ENCODE data around the gene CTNNA2.

The CTNNA2 gene

GRCh38 chr2:79892123-79892522 lies 379.3 kb downstream of the CTNNA2 start:
- TF ChIP-seq ZFP3 (CRISPR knock-in tag; IDR thresholded peaks at IDR 0.05) (no peak), ZC3H10 (CRISPR knock-in tag; IDR thresholded peaks at IDR 0.05) (no peak), PATZ1 (CRISPR knock-in tag; IDR thresholded peaks at IDR 0.05; ENCODE audit: borderline replicate concordance) (no peak), GLIS3 (CRISPR knock-in tag; IDR thresholded peaks at IDR 0.05) (no peak), CREB5 (CRISPR knock-in tag; IDR thresholded peaks at IDR 0.05; ENCODE audit: low read depth) (no peak), CSRNP3 (CRISPR knock-in tag; IDR thresholded peaks at IDR 0.05) (no peak), TCF4 (CRISPR knock-in tag; IDR thresholded peaks at IDR 0.05; ENCODE audit: borderline replicate concordance) (no peak), ZNF70 (CRISPR knock-in tag; IDR thresholded peaks at IDR 0.05) (no peak), POU6F1 (CRISPR knock-in tag; IDR thresholded peaks at IDR 0.05; ENCODE audit: borderline replicate concordance, low read depth) (no peak), ZNF565 (CRISPR knock-in tag; conservative IDR thresholded peaks at IDR 0.05; ENCODE audit: low read depth) (no peak), ESRRG (CRISPR knock-in tag; IDR thresholded peaks at IDR 0.05) (no peak), BACH2 (CRISPR knock-in tag; IDR thresholded peaks at IDR 0.05; ENCODE audit: borderline replicate concordance) (no peak), TSHZ2 (CRISPR knock-in tag; IDR thresholded peaks at IDR 0.05) (no peak), ARNTL (CRISPR knock-in tag; IDR thresholded peaks at IDR 0.05; ENCODE audit: borderline replicate concordance, low read depth) (no peak), CSDC2 (CRISPR knock-in tag; IDR thresholded peaks at IDR 0.05) (no peak), PPARA (CRISPR knock-in tag; IDR thresholded peaks at IDR 0.05; ENCODE audit: borderline replicate concordance) (no peak), ZFP30 (CRISPR knock-in tag; IDR thresholded peaks at IDR 0.05) (no peak)
- no peak for ATAC-seq

GRCh38 chr2:79899196-79899595 lies 386.3 kb downstream of the CTNNA2 start:
- ATAC-seq, result no peak
- no peak for TF ChIP-seq PPARA (CRISPR knock-in tag; IDR thresholded peaks at IDR 0.05; ENCODE audit: borderline replicate concordance)
- no peak for TF ChIP-seq OSR1 (CRISPR knock-in tag; IDR thresholded peaks at IDR 0.05)
- no peak for TF ChIP-seq SNAI2 (CRISPR knock-in tag; IDR thresholded peaks at IDR 0.05)
- no peak for TF ChIP-seq BACH2 (CRISPR knock-in tag; IDR thresholded peaks at IDR 0.05; ENCODE audit: borderline replicate concordance)
- no peak for TF ChIP-seq CREB5 (CRISPR knock-in tag; IDR thresholded peaks at IDR 0.05; ENCODE audit: low read depth)
- TF ChIP-seq GLIS3 (CRISPR knock-in tag; IDR thresholded peaks at IDR 0.05), result no peak
- no peak for TF ChIP-seq TOX (CRISPR knock-in tag; IDR thresholded peaks at IDR 0.05; ENCODE audit: borderline replicate concordance)
- TF ChIP-seq ZNF70 (CRISPR knock-in tag; IDR thresholded peaks at IDR 0.05), result no peak
- TF ChIP-seq CSDC2 (CRISPR knock-in tag; IDR thresholded peaks at IDR 0.05), result no peak
- TF ChIP-seq PATZ1 (CRISPR knock-in tag; IDR thresholded peaks at IDR 0.05; ENCODE audit: borderline replicate concordance), result no peak
- no peak for TF ChIP-seq ARNTL (CRISPR knock-in tag; IDR thresholded peaks at IDR 0.05; ENCODE audit: borderline replicate concordance, low read depth)
- TF ChIP-seq POU6F1 (CRISPR knock-in tag; IDR thresholded peaks at IDR 0.05; ENCODE audit: borderline replicate concordance, low read depth), result no peak
- TF ChIP-seq RARB (CRISPR knock-in tag; IDR thresholded peaks at IDR 0.05), result no peak
- TF ChIP-seq ESRRG (CRISPR knock-in tag; IDR thresholded peaks at IDR 0.05), result no peak
- no peak for TF ChIP-seq ZNF565 (CRISPR knock-in tag; conservative IDR thresholded peaks at IDR 0.05; ENCODE audit: low read depth)
- no peak for TF ChIP-seq ZC3H10 (CRISPR knock-in tag; IDR thresholded peaks at IDR 0.05)
- no peak for TF ChIP-seq ZNF8 (CRISPR knock-in tag; IDR thresholded peaks at IDR 0.05)
- no peak for TF ChIP-seq ISL1 (CRISPR knock-in tag; IDR thresholded peaks at IDR 0.05)
- TF ChIP-seq ZFP30 (CRISPR knock-in tag; IDR thresholded peaks at IDR 0.05), result no peak
